Ascending aorta (tissue), 2 donors: Measurements from ENCODE around the gene PGAP3. TPM values are rescaled to one million over a fixed set of nuclear protein-coding genes. Genes with fewer than 3 reads are reported as not detected.
A peak's percentile ranks its signal among the peaks of the same experiment; 100 is the strongest.

Experiments
- DNase-seq, 2 donors: peaks; one replicate each; pipeline ENCODE4 v3.0.0-alpha.2; 2019; ENCODE audit warnings: low spot score in 2 of 2
- H3K27ac ChIP-seq, 2 donors: fragments of 200-600 bp; sonication (generic); one replicate each; pipeline ENCODE4 v1.5.1; 2016 to 2017; ENCODE audit warnings: mild to moderate bottlenecking in 1 of 2
- H3K27me3 ChIP-seq: fragments of 200-600 bp; sonication (generic); one replicate; pipeline ENCODE4 v1.5.1; 2017
- H3K36me3 ChIP-seq, 2 donors: fragments of 200-600 bp; sonication (generic); one replicate each; pipeline ENCODE4 v1.5.1; 2016
- H3K4me1 ChIP-seq, 2 donors: fragments of 200-600 bp; sonication (generic); one replicate each; pipeline ENCODE4 v1.5.1; 2016 to 2017; ENCODE audit warnings: mild to moderate bottlenecking in 1 of 2
- H3K4me3 ChIP-seq, 2 donors: fragments of 200-600 bp; sonication (generic); one replicate each; pipeline ENCODE4 v1.5.1; 2016 to 2017; ENCODE audit warnings: mild to moderate bottlenecking in 1 of 2
- H3K9me3 ChIP-seq, 2 donors: fragments of 200-600 bp; sonication (generic); one replicate each; pipeline ENCODE4 v1.5.1; 2016
- intact Hi-C: fragments of 100-400 bp; cut with DNase I; formaldehyde crosslinking; loops from one replicate; pipeline ENCODE4 v1.15.1; 2023
- total RNA-seq: library from RNA; depleted of rRNA; stranded (reverse); fragments of >200 nt; gene quantifications from one replicate; pipeline ENCODE4 v1.1.0, GENCODE V29; 2016
- TF ChIP-seq, protein P1 (sequence below), 3 experiments: fragments of 200-600 bp in 2 of 3; fragments of 450-650 bp in 1 of 3; sonication (generic) in 2 of 3; IDR thresholded peaks; one replicate each; pipeline ENCODE4 v1.5.1; 2016 to 2019; ENCODE audit warnings: antibody characterized with exemption in 3 of 3, mild to moderate bottlenecking in 1 of 3, moderate library complexity in 1 of 3

The PGAP3 gene
- total RNA-seq, 1 donor from 2014 or later, result 29.5 TPM

DNA sequence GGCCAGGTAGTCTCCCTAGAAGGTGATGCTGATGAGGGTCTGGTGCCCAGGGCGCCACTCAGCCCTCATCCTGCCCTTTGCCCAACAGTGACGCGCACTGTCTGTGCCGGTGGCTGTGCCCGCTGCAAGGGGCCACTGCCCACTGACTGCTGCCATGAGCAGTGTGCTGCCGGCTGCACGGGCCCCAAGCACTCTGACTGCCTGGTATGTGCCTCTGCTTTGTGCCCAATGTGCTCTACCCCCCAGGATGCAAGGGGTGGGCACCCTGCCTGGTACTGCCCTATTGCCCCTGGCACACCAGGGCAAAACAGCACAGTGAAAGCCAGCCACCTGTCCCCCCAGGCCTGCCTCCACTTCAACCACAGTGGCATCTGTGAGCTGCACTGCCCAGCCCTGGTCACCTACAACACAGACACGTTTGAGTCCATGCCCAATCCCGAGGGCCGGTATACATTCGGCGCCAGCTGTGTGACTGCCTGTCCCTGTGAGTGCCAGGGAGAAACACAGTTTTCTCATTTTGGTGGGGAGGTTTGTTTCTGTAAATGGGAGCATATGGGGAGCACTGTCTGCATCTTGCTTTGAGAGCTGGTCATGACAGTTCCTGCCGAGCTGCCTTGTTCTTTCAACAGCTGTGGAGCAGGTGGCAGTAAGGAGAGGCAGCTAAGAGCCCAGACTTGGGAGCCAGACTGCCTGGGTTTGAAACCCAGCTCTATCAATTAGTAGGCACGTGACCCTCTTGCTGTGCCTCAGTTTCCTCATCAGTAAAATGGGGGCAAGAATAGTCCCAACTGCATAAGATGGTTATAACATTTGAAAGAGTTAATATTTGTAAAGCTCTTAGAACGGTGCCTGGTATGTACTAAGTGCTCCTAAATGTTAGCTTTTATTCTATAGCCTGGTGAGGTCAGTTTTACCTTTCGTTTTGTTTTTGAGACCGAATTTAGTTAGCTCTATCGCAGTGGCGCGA is 22.4 kb upstream of the PGAP3 start:
- H3K36me3 ChIP-seq, result peaks cover 74 to 81% of the 10 kb centered on the region in 2 donors
- no peak overlapping the region for H3K27ac ChIP-seq
- H3K9me3 ChIP-seq, result no peaks in the 10 kb centered on the region
- intact Hi-C loops, result no loop called here
- H3K27me3 ChIP-seq, result no peaks in the 10 kb centered on the region
- H3K4me3 ChIP-seq, result no peak overlapping the region
- TF ChIP-seq, protein P1, sequence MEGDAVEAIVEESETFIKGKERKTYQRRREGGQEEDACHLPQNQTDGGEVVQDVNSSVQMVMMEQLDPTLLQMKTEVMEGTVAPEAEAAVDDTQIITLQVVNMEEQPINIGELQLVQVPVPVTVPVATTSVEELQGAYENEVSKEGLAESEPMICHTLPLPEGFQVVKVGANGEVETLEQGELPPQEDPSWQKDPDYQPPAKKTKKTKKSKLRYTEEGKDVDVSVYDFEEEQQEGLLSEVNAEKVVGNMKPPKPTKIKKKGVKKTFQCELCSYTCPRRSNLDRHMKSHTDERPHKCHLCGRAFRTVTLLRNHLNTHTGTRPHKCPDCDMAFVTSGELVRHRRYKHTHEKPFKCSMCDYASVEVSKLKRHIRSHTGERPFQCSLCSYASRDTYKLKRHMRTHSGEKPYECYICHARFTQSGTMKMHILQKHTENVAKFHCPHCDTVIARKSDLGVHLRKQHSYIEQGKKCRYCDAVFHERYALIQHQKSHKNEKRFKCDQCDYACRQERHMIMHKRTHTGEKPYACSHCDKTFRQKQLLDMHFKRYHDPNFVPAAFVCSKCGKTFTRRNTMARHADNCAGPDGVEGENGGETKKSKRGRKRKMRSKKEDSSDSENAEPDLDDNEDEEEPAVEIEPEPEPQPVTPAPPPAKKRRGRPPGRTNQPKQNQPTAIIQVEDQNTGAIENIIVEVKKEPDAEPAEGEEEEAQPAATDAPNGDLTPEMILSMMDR (IDR thresholded peaks at IDR 0.05), result no peak
- no peak for DNase-seq
- H3K4me1 ChIP-seq, result peaks cover 7 to 18% of the 10 kb centered on the region in 2 donors

DNA sequence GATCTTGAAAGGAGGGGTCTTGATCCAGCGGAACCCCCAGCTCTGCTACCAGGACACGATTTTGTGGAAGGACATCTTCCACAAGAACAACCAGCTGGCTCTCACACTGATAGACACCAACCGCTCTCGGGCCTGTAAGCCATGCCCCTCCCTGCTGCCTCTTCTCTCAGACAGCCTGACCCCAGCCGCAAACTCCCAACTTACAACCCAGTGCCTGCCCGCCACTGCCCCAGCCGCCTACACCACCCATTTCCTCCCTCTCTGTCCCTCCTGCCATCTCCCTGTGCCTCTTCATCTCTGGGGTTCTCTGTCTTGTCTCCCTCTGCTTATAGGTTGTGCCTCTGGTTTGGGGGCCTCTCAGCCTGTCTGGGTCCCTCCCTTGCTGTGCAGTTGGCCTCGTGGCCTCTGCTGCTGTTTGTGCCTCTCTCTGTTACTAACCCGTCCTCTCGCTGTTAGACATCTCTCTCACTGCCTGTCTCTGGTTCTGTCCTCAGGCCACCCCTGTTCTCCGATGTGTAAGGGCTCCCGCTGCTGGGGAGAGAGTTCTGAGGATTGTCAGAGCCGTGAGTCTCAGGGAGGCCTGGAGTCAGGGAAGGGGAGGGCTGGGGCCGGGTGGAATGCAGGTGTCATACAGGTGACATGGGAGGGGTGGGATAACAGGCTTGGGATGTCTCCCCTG is 21.6 kb upstream of the PGAP3 start:
- Histone ChIP-seq H3K27me3 (no peaks in the 10 kb centered on the region), H3K27ac (no peak overlapping the region), H3K36me3 (peaks cover 69 to 72% of the 10 kb centered on the region in 2 donors), H3K9me3 (no peaks in the 10 kb centered on the region), H3K4me1 (peaks cover 7 to 25% of the 10 kb centered on the region in 2 donors), H3K4me3 (no peak overlapping the region)
- DNase-seq, result no peak
- intact Hi-C loops, result no loop called here
- TF ChIP-seq, protein P1 (IDR thresholded peaks at IDR 0.05), result no peak

DNA sequence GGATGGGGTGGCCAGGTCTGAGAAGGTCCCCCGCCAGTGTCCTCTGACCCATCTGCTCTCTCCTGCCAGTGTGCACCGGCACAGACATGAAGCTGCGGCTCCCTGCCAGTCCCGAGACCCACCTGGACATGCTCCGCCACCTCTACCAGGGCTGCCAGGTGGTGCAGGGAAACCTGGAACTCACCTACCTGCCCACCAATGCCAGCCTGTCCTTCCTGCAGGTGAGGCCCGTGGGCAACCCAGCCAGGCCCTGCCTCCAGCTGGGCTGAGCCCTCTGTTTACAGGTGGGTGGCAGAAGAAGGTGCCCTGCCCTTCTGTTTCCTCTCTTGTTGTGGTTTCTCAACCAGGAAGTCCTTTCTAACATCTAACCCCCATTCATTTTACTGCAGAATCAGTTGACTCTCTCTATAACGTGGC is 19.1 kb upstream of the PGAP3 start:
- Histone ChIP-seq H3K9me3 (no peaks in the 10 kb centered on the region), H3K27me3 (no peaks in the 10 kb centered on the region), H3K4me3 (no peak overlapping the region), H3K4me1 (peaks cover 7 to 33% of the 10 kb centered on the region in 2 donors), H3K27ac (no peak overlapping the region), H3K36me3 (peaks cover 49 to 51% of the 10 kb centered on the region in 2 donors)
- TF ChIP-seq, protein P1 (IDR thresholded peaks at IDR 0.05), result no peak
- intact Hi-C loops, result no loop called here
- DNase-seq, result no peak

DNA sequence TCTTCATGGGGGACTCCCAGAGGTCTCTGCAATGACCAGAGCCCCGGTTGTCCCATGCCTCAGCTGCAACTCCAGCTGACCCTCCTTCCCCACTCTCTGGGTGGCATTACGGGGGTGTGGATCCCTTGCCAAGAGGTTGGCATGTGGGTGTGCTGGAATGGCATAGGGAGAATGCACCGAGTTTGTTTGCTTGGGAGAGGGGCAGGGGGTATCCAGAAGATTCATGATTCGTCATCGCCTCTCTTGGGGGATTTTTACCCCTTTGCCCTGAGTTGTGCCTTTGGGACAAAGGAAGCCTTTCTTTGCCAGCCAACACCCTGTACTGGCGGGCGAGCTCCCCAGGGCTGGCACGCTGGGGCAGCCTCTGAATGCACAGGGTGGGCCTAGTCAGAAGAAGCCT is 18.5 kb upstream of the PGAP3 start:
- H3K36me3 ChIP-seq, result peaks cover 43 to 46% of the 10 kb centered on the region in 2 donors
- no peaks in the 10 kb centered on the region for H3K27me3 ChIP-seq
- TF ChIP-seq, protein P1 (IDR thresholded peaks at IDR 0.05), result no peak
- H3K9me3 ChIP-seq, result no peaks in the 10 kb centered on the region
- intact Hi-C loops, result no loop called here
- no peak for DNase-seq
- H3K27ac ChIP-seq, result peak overlapping the region; percentile 83 to 88
- peaks cover 7 to 38% of the 10 kb centered on the region in 2 donors for H3K4me1 ChIP-seq
- no peak overlapping the region for H3K4me3 ChIP-seq

DNA sequence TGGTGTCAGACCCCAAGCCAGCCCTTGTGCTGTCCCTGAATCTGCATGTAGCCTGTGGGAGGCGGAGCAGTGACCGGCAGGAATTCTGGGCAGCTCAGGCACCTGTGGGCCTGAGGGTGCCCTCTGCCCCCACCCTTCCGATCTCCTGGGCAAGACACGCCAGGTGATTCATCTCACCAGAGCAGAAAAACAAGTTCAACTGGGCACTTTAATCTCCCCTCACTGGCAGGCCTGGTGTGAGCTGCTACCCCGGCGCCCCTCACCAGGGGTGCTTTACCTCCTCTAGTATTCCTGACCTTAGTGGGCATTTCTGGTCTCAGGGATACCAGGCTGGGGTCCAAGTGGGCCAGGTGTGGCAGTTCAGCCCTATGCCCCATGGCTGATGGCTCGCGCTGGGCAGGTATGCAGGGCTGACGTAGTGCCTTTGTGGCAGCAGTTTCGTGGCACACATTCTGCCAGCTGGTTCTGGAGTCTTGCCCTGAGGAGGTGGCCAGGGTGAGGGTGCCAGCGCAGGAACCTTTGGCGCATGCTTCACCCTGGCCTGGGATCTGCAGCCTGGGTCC is 18.0 kb upstream of the PGAP3 start:
- Histone ChIP-seq H3K9me3 (no peaks in the 10 kb centered on the region), H3K36me3 (peaks cover 39 to 41% of the 10 kb centered on the region in 2 donors), H3K27me3 (no peaks in the 10 kb centered on the region), H3K4me3 (peak overlapping the region in 1 of 2 donors; percentile 32), H3K27ac (peak overlapping the region; percentile 83 to 88), H3K4me1 (peaks cover 7 to 38% of the 10 kb centered on the region in 2 donors)
- DNase-seq, result no peak
- TF ChIP-seq, protein P1 (IDR thresholded peaks at IDR 0.05), result no peak
- intact Hi-C loops, result loop anchor here (2.0 kb wide), 3 partner anchors 25 to 37 kb away; partner anchors contain the start of genes MIEN1 and PNMT
